Activated naive CD8-positive, alpha-beta T cell treated with anti-CD3 and anti-CD28 coated beads, Interleukin-2, amount 50 U/mL, for 24 hours (primary cell): Measurements from ENCODE around the gene MTM1.

Experiments
- ATAC-seq: fragments of 150-1000 bp; cut with Tn5 transposase; one replicate; pipeline ENCODE4 v1.10.0; 2021
- DNase-seq: peaks from one replicate; pipeline ENCODE4 v3.0.0; 2021
- H3K27ac Mint-ChIP-seq: one replicate; pipeline ENCODE4 v1.8.0; 2021; ENCODE audit warnings: mild to moderate bottlenecking, mixed read lengths
- H3K27me3 Mint-ChIP-seq: one replicate; pipeline ENCODE4 v1.8.0; 2021; ENCODE audit warnings: mixed read lengths
- H3K36me3 Mint-ChIP-seq: one replicate; pipeline ENCODE4 v1.8.0; 2021; ENCODE audit warnings: low read depth, mixed read lengths
- H3K4me1 Mint-ChIP-seq: one replicate; pipeline ENCODE4 v1.8.0; 2021; ENCODE audit warnings: mixed read lengths
- H3K4me3 Mint-ChIP-seq: one replicate; pipeline ENCODE4 v1.8.0; 2021; ENCODE audit warnings: mild to moderate bottlenecking, moderate library complexity, mixed read lengths
- H3K9me3 Mint-ChIP-seq: one replicate; pipeline ENCODE4 v1.8.0; 2021; ENCODE audit warnings: mixed read lengths

MTM1 gene

GRCh38 chrX:150719621-150720020 lies 151.2 kb downstream of the MTM1 start:
- no peak for DNase-seq
- Mint-ChIP-seq H3K36me3 (peaks cover 13% of the 10 kb centered on the region), H3K27ac (no peak overlapping the region), H3K4me1 (peaks cover 24% of the 10 kb centered on the region), H3K9me3 (no peaks in the 10 kb centered on the region), H3K4me3 (no peak overlapping the region), H3K27me3 (no peaks in the 10 kb centered on the region)
- ATAC-seq, result no peak
